CD8-positive, alpha-beta memory T cell (primary cell): ENCODE data around the gene ST6GAL1. TPM values are rescaled to one million over a fixed set of nuclear protein-coding genes. Genes with fewer than 3 reads are reported as not detected.
A peak's percentile ranks its signal among the peaks of the same experiment; 100 is the strongest.

Source experiments
- CTCF ChIA-PET: fragments of 350-600 bp; sonication (Branson Sonifier 250); formaldehyde crosslinking; loops from one replicate; lab custom pipeline; 2021; ENCODE audit warnings: antibody characterized with exemption; lab: Charles Lee
- POLR2A ChIA-PET: fragments of 350-600 bp; sonication (Branson Sonifier 250); formaldehyde crosslinking; loops from one replicate; lab custom pipeline; 2021; ENCODE audit warnings: antibody characterized with exemption; lab: Charles Lee
- DNase-seq, 5 donors: peaks; one replicate each; pipeline versions ENCODE4 v3.0.0 to v3.0.0-alpha.2; 2020 to 2022; ENCODE audit warnings: mixed read lengths in 1 of 5
- H3K27ac ChIP-seq: one replicate; pipeline ENCODE4 v1.7.0; 2013; ENCODE audit warnings: low read depth, mild to moderate bottlenecking, low read length, moderate library complexity
- H3K27me3 ChIP-seq: 2 replicates; pipeline ENCODE4 v1.7.0; 2013; ENCODE audit warnings: low read length, mild to moderate bottlenecking; ENCODE audit not compliant: insufficient read depth, poor library complexity, severe bottlenecking
- H3K36me3 ChIP-seq: 2 replicates; pipeline ENCODE4 v1.7.0; 2013; ENCODE audit warnings: mild to moderate bottlenecking, low read length, moderate library complexity; ENCODE audit not compliant: insufficient read depth
- H3K4me1 ChIP-seq: 2 replicates; pipeline ENCODE4 v1.7.0; 2013; ENCODE audit warnings: mild to moderate bottlenecking, low read length, moderate library complexity; ENCODE audit not compliant: insufficient read depth
- H3K4me3 ChIP-seq: 2 replicates; pipeline ENCODE4 v1.7.0; 2013; ENCODE audit warnings: mild to moderate bottlenecking, low read length
- H3K9me3 ChIP-seq: 2 replicates; pipeline ENCODE4 v1.7.0; 2013; ENCODE audit warnings: mild to moderate bottlenecking, low read length
- H3K27ac Mint-ChIP-seq, 8 donors: one replicate each; pipeline ENCODE4 v1.8.0; 2020 to 2021; ENCODE audit warnings: mixed read lengths in 8 of 8, mild to moderate bottlenecking in 6 of 8, inconsistent platforms in 3 of 8, moderate library complexity in 3 of 8
- H3K27me3 Mint-ChIP-seq, 2 donors: one replicate each; pipeline ENCODE4 v1.8.0; 2020 to 2021; ENCODE audit warnings: mixed read lengths in 2 of 2, mild to moderate bottlenecking in 1 of 2, moderate library complexity in 1 of 2
- H3K36me3 Mint-ChIP-seq, 3 donors: one replicate each; pipeline ENCODE4 v1.8.0; 2020 to 2021; ENCODE audit warnings: mixed read lengths in 3 of 3, inconsistent platforms in 1 of 3, mild to moderate bottlenecking in 1 of 3
- H3K4me1 Mint-ChIP-seq, 3 donors: one replicate each; pipeline ENCODE4 v1.8.0; 2020 to 2021; ENCODE audit warnings: mixed read lengths in 3 of 3, inconsistent platforms in 1 of 3, mild to moderate bottlenecking in 1 of 3
- H3K4me3 Mint-ChIP-seq, 7 donors: one replicate each; pipeline ENCODE4 v1.8.0; 2020 to 2021; ENCODE audit warnings: mixed read lengths in 7 of 7, mild to moderate bottlenecking in 6 of 7, moderate library complexity in 4 of 7, inconsistent platforms in 2 of 7
- H3K9me3 Mint-ChIP-seq, 5 donors: one replicate each; pipeline ENCODE4 v1.8.0; 2020 to 2022; ENCODE audit warnings: mixed read lengths in 5 of 5, mild to moderate bottlenecking in 3 of 5, moderate library complexity in 2 of 5, inconsistent platforms in 1 of 5
- polyA plus RNA-seq: library from polyadenylated mRNA; unstranded; fragments of 300-500 nt; fragmentation: Illumina TruSeq; gene quantifications from one replicate; pipeline ENCODE4 v1.2.3, GENCODE V29; 2021
- total RNA-seq, 2 experiments: library from RNA; stranded (reverse); gene quantifications; one replicate each; pipeline ENCODE4 v1.2.3, GENCODE V29; 2021

ST6GAL1 gene
- total and polyA plus RNA-seq, 3 experiments from 2014 or later = 96.8 to 139 (median 108) TPM

- H3K27me3 ChIP-seq = no peaks in the 10 kb centered on the region
- H3K27ac Mint-ChIP-seq = peak overlapping the region in 7 of 8 donors; percentile 9 to 89 (median 63)
- H3K4me3 Mint-ChIP-seq = peak overlapping the region in 1 of 7 donors; percentile 20
- H3K4me1 ChIP-seq = no peaks in the 10 kb centered on the region
- H3K36me3 Mint-ChIP-seq = peaks cover 15 to 78% (median 30%) of the 10 kb centered on the region in 3 donors
- H3K4me3 ChIP-seq = no peak overlapping the region
- no peaks in the 10 kb centered on the region for H3K9me3 Mint-ChIP-seq
- H3K9me3 ChIP-seq = no peaks in the 10 kb centered on the region
- peaks cover 22% of the 10 kb centered on the region for H3K36me3 ChIP-seq
- DNase-seq = no peak
- peaks cover 0 to 1% of the 10 kb centered on the region in 2 donors for H3K27me3 Mint-ChIP-seq
- ChIA-PET CTCF (interaction anchor here (1.0 to 1.5 kb wide), 4 partner anchors 18 to 167 kb away, joined by 3 to 4 read pairs (median 3); no protein-coding TSS in a partner anchor), POLR2A (no interaction called here)
- no peak overlapping the region for H3K27ac ChIP-seq
- H3K4me1 Mint-ChIP-seq = peaks cover 48 to 74% (median 62%) of the 10 kb centered on the region in 3 donors
Observed at GRCh38 chr3:186983659-186984058, 53.3 kb downstream of the ST6GAL1 start.

GRCh38 chr3:186984064-186984463 lies 53.7 kb downstream of the ST6GAL1 start:
- H3K9me3 ChIP-seq = no peaks in the 10 kb centered on the region
- peaks cover 15 to 76% (median 30%) of the 10 kb centered on the region in 3 donors for H3K36me3 Mint-ChIP-seq
- peak overlapping the region in 7 of 8 donors; percentile 9 to 89 (median 63) for H3K27ac Mint-ChIP-seq
- H3K9me3 Mint-ChIP-seq = no peaks in the 10 kb centered on the region
- H3K27me3 Mint-ChIP-seq = peaks cover 0 to 1% of the 10 kb centered on the region in 2 donors
- peaks cover 21% of the 10 kb centered on the region for H3K36me3 ChIP-seq
- no peak overlapping the region for H3K27ac ChIP-seq
- peaks cover 49 to 75% (median 63%) of the 10 kb centered on the region in 3 donors for H3K4me1 Mint-ChIP-seq
- H3K27me3 ChIP-seq = no peaks in the 10 kb centered on the region
- ChIA-PET POLR2A (no interaction called here), CTCF (interaction anchor here (1.0 to 1.5 kb wide), 4 partner anchors 18 to 166 kb away, joined by 3 to 4 read pairs (median 3); no protein-coding TSS in a partner anchor)
- DNase-seq = no peak
- H3K4me3 Mint-ChIP-seq = no peak overlapping the region
- no peak overlapping the region for H3K4me3 ChIP-seq
- no peaks in the 10 kb centered on the region for H3K4me1 ChIP-seq

- Mint-ChIP-seq H3K27ac (peak overlapping the region in 5 of 8 donors; percentile 2 to 75 (median 38)), H3K36me3 (peaks cover 15 to 76% (median 25%) of the 10 kb centered on the region in 3 donors), H3K27me3 (peaks cover 0 to 1% of the 10 kb centered on the region in 2 donors), H3K4me3 (no peak overlapping the region), H3K4me1 (peaks cover 59 to 87% (median 74%) of the 10 kb centered on the region in 3 donors), H3K9me3 (no peaks in the 10 kb centered on the region)
- ChIA-PET CTCF (interaction anchor here (1.7 kb wide), 1 partner anchor 136 kb away, joined by 7 read pairs; no protein-coding TSS in a partner anchor), POLR2A (no interaction called here)
- no peak for DNase-seq
- Histone ChIP-seq H3K27me3 (no peaks in the 10 kb centered on the region), H3K4me1 (no peaks in the 10 kb centered on the region), H3K36me3 (peaks cover 16% of the 10 kb centered on the region), H3K4me3 (no peak overlapping the region), H3K9me3 (no peaks in the 10 kb centered on the region), H3K27ac (no peak overlapping the region)
Observed at GRCh38 chr3:186985661-186986364, 55.5 kb downstream of the ST6GAL1 start.

GRCh38 chr3:186986406-186986805 lies 56.1 kb downstream of the ST6GAL1 start:
- DNase-seq = no peak
- H3K9me3 ChIP-seq = no peaks in the 10 kb centered on the region
- no peak overlapping the region for H3K27ac ChIP-seq
- no peaks in the 10 kb centered on the region for H3K4me1 ChIP-seq
- no peak overlapping the region for H3K4me3 ChIP-seq
- ChIA-PET POLR2A (no interaction called here), CTCF (interaction anchor here (1.7 kb wide), 1 partner anchor 137 kb away, joined by 7 read pairs; no protein-coding TSS in a partner anchor)
- peaks cover 0 to 1% of the 10 kb centered on the region in 2 donors for H3K27me3 Mint-ChIP-seq
- H3K36me3 Mint-ChIP-seq = peaks cover 15 to 76% (median 27%) of the 10 kb centered on the region in 3 donors
- H3K36me3 ChIP-seq = peaks cover 19% of the 10 kb centered on the region
- H3K27me3 ChIP-seq = no peaks in the 10 kb centered on the region
- H3K9me3 Mint-ChIP-seq = no peaks in the 10 kb centered on the region
- no peak overlapping the region for H3K4me3 Mint-ChIP-seq
- H3K4me1 Mint-ChIP-seq = peaks cover 60 to 87% (median 76%) of the 10 kb centered on the region in 3 donors
- H3K27ac Mint-ChIP-seq = peak overlapping the region; percentile 13 to 83 (median 60)

- no peaks in the 10 kb centered on the region for H3K9me3 ChIP-seq
- Mint-ChIP-seq H3K36me3 (peaks cover 15 to 76% (median 26%) of the 10 kb centered on the region in 3 donors), H3K4me3 (no peak overlapping the region), H3K9me3 (no peaks in the 10 kb centered on the region), H3K27me3 (peaks cover 0 to 1% of the 10 kb centered on the region in 2 donors), H3K27ac (peak overlapping the region; percentile 35 to 83 (median 74)), H3K4me1 (peaks cover 63 to 87% (median 76%) of the 10 kb centered on the region in 3 donors)
- ChIA-PET POLR2A (no interaction called here), CTCF (no interaction called here)
- no peak overlapping the region for H3K27ac ChIP-seq
- DNase-seq = no peak
- no peaks in the 10 kb centered on the region for H3K27me3 ChIP-seq
- H3K4me3 ChIP-seq = no peak overlapping the region
- H3K36me3 ChIP-seq = peaks cover 18% of the 10 kb centered on the region
- H3K4me1 ChIP-seq = no peaks in the 10 kb centered on the region
Observed at GRCh38 chr3:186986816-186987215, 56.5 kb downstream of the ST6GAL1 start.

- CTCF ChIA-PET = interaction anchor here (1.2 to 3.3 kb wide), 5 partner anchors 10 to 176 kb away, joined by 3 to 11 read pairs (median 5); partner anchors contain the start of gene RPL39L
- Histone ChIP-seq H3K27me3 (no peaks in the 10 kb centered on the region), H3K36me3 (peaks cover 10% of the 10 kb centered on the region), H3K27ac (no peak overlapping the region), H3K9me3 (no peaks in the 10 kb centered on the region), H3K4me3 (no peak overlapping the region), H3K4me1 (no peaks in the 10 kb centered on the region)
- Mint-ChIP-seq H3K4me3 (no peak overlapping the region), H3K36me3 (peaks cover 8 to 72% (median 22%) of the 10 kb centered on the region in 3 donors), H3K4me1 (peaks cover 63 to 88% (median 75%) of the 10 kb centered on the region in 3 donors), H3K27ac (peak overlapping the region; percentile 28 to 84 (median 51)), H3K9me3 (no peaks in the 10 kb centered on the region), H3K27me3 (peaks cover 0 to 1% of the 10 kb centered on the region in 2 donors)
- POLR2A ChIA-PET = interaction anchor here (0.6 to 0.9 kb wide), 2 partner anchors 39 to 40 kb away, joined by 3 to 7 read pairs; no protein-coding TSS in a partner anchor
- DNase-seq = no peak
Observed at GRCh38 chr3:186988806-186989205, 58.5 kb downstream of the ST6GAL1 start.

- no peak for DNase-seq
- H3K4me3 ChIP-seq = no peak overlapping the region
- no peaks in the 10 kb centered on the region for H3K4me1 ChIP-seq
- Mint-ChIP-seq H3K27me3 (peaks cover 0 to 1% of the 10 kb centered on the region in 2 donors), H3K9me3 (no peaks in the 10 kb centered on the region), H3K27ac (peak overlapping the region; percentile 16 to 84 (median 70)), H3K36me3 (peaks cover 8 to 68% (median 22%) of the 10 kb centered on the region in 3 donors), H3K4me3 (peak overlapping the region in 1 of 7 donors; percentile 4), H3K4me1 (peaks cover 63 to 88% (median 75%) of the 10 kb centered on the region in 3 donors)
- no peak overlapping the region for H3K27ac ChIP-seq
- CTCF ChIA-PET = interaction anchor here (1.1 to 3.3 kb wide), 5 partner anchors 23 to 175 kb away, joined by 3 to 11 read pairs (median 5); partner anchors contain the start of gene RPL39L
- H3K27me3 ChIP-seq = no peaks in the 10 kb centered on the region
- no peaks in the 10 kb centered on the region for H3K9me3 ChIP-seq
- H3K36me3 ChIP-seq = peaks cover 10% of the 10 kb centered on the region
- POLR2A ChIA-PET = interaction anchor here (0.6 to 0.9 kb wide), 2 partner anchors 38 to 39 kb away, joined by 3 to 7 read pairs; no protein-coding TSS in a partner anchor
Observed at GRCh38 chr3:186989429-186989828, 59.1 kb downstream of the ST6GAL1 start.
